GM19238 (cell line): ENCODE results near the gene NUDT3.
"Not testable (repeated sequence)": the region's sequence is repeated elsewhere in the genome, so short reads cannot be mapped to it uniquely, and the experiment has no call there.

Experiments
- DNase-seq: peaks from one replicate; pipeline ENCODE4 v3.0.0; 2011; ENCODE audit warnings: low spot score; ENCODE audit not compliant: insufficient read length

Gene NUDT3

DNA sequence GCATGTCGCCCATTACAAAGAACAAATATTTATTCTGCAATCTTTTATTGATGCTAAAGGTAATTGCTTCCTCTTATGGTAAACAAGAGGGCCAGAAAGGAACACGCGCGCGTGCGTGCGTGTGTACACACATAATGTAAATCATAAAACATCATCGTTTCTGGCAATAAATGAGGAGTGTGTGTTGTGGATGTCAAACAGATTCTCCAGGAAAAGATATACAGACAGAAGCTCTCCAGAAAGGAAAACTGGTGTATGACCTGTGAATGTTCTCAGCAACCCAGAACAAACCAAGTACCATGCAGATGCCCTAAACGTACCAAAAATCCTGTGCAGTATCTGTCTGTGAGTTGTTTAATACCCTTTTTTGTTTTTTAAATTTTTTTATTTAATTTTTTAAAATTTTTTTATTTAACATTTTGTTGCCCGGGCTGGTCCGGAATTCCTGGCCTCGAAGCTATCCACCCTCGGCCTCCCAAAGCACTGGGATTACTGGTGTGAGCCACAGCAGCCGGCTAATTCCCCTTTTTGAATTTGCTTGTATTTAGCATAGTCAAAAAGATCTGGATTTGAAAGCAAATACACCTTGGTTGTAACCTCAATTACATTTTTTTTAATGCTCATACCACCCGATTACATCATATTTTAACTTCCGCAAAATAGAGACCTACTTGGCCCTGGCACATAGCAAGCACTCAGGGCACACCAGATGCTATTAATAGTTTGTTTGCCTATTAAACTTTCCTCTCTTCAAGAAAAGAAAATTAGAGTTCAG lies 909 bp upstream of the NUDT3 start:
- DNase-seq, result no peak

DNA sequence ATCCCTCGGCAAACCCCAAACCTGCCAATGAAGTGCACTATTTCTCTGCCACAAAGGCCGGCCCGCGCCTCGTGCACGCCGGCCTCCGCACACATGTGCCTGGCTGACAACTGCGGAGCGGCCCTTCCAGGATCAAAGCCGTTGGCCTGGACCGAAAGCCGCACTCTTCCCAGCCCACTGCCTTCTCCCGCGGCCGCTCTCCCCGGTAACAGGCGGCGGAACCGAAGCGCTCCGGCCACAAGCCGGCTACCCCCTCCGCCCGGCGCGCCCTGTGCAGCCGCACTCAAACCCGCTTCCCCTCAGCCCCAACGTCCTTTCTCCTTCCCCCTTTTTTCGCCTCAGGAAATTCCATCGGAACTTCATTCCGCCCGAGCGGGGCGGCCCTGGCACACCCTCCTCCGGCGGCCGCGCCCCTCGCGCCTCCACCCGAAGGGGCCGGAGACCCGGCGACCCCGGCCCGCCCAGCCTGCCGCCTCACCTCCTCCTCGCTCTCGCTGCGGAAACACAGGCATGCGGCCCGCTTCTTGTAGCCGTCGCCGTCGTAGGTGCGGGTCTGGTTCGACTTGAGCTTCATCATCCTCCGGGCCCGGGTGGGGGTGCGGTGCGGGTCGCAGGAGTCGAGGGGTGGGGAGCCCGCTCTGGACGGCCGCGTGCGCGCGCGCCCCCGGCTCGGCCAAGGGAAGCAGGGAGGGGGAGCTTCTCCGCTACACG lies 528 bp downstream of the NUDT3 start:
- DNase-seq, result peak; percentile 47

DNA sequence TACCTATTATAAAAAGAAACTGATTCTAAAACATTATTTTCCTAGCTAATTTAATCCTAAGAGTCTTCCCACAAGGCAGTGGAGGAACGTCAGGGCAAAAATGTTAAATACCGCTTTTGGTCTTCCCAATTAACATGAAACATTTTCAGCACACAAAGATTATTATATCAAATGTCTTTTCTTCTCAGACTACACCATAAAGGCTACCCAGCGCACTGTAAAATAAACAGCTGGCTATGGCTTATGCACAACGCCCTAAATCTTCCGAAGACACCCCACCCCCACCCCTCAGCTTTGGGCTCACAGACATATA lies 1.0 kb downstream of the NUDT3 start:
- no peak for DNase-seq

DNA sequence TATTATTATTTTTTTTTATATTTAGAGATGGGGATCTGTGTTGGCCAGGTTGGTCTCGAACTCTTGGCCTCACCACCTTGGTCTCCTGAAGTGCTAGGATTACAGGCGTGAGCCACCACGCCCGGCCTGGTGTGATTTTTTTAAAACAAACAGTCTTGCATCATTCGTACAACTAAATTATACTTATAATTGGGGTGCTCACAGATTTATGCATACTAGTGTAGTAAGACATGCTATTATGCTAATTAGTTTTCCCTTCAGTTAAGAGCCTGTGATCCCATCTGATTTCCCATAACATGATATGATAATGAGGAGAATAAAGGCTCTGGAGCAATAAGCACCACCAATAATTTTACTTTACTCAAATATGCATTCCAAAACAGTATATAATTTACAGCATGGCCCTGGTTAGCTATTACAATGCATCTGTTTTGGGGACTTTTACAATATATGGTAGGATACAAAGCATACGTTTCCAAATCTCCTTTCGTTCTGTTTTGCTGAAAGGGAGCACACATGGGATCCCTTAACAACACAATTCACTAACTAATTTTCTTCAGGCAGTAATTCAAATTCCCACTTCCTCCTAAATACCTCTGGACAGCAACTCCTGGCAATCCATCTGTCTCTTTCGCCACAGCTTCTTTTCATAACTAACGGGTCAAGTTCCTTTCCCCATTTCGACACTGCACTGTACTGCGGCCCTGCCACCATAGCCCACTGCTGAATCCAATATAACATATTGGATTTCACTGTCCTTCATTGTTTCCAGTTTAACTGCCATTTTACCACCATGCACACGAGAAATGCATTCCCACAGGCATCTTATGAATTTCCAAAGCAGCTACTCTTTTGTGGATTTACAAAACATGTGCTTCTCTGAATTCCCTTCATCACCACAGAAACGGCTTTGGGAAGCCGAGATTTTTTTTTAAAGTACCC lies 1.7 kb downstream of the NUDT3 start:
- no peak for DNase-seq

DNA sequence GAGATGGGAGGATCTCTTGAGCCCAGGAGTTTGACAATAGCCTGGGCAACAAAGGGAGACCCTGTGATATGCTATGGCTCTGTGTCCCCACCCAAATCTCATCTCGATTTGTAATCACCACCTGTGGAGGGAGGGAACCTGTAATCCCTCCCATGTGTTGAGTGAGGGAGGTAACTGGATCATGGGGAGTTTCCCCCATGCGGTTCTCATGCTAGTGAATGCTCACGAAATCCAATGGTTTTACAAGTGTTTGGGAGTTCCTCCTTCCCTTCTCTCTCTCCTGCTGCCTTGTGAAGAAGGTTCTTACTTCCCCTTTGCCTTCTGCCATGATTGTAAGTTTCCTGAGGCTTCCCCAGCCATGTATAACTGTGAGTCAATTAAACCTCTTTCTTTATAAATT lies 3.4 kb downstream of the NUDT3 start:
- DNase-seq, result no peak

DNA sequence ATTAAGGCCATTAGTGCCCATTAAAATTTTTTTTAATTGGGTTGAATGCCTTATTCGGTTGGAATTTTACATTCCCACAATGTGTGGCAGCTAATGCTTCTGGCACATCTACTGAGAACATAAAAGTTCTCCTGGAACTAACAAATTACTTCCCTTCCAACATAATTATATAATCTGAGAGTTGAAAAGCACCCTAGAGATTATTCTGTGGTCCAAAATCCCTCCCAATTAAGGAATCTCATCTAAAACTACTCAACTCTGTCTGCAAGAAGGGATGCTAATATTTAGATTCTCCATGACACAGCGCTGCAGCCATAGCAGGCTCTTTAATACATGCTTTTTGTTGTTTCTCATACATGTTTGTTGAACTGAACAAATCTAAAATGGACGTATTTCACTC lies 4.0 kb downstream of the NUDT3 start:
- no peak for DNase-seq

DNA sequence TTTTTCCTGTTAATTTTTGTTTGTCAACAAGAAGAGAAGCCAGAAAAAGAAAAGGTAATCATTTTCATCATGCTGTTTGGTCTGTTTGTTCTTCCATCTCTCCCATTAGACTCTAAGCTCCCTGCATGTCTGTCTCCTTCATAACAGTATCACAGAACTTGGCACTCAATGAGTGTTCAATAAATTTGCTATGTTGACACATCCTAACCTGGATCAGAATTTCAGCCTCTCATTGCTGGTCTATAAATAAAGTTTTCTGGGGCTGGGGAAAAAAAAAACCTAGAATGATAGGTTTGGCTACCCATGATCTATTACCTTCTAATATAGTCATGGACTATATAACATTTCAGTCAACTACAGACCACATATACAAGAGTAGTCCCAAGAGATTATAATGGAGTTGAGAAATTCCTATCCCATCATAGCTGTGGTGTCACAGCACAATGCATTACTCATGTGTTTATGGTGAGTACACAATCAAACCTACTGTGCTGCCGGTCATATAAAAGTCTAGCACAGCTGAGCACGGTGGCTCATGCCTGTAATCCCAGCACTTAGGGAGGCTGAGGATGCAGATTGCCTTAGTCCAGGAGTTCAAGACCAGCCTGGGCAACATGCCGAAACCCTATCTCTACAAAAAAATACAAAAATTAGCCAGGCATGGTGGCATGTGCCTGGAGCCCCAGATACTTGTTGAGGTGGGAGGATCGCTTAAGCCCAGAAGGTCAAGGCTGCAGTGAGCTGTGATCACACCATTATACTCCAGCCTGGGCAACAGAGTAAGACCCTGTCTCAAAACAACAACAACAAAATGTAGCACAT lies 5.9 kb downstream of the NUDT3 start:
- DNase-seq, result no peak

DNA sequence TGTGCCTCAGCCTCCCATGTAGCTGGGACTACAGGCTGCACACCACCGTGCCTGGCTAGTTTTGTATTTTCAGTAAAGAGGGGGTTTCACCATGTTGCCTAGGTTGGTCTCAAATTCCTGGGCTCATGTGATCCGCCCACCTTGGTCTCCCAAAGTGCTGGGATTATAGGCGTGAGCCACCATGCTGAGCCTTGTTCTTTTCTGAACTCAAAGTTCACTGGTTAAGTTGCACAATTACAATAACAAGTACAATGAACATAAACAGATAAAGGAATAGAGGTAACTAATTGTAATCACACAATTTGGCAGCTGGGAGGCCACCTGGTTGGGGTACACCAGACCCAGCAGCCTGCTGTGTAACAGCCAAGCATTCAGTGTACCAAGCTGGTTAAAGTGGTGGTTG lies 6.7 kb downstream of the NUDT3 start:
- DNase-seq, result no peak

DNA sequence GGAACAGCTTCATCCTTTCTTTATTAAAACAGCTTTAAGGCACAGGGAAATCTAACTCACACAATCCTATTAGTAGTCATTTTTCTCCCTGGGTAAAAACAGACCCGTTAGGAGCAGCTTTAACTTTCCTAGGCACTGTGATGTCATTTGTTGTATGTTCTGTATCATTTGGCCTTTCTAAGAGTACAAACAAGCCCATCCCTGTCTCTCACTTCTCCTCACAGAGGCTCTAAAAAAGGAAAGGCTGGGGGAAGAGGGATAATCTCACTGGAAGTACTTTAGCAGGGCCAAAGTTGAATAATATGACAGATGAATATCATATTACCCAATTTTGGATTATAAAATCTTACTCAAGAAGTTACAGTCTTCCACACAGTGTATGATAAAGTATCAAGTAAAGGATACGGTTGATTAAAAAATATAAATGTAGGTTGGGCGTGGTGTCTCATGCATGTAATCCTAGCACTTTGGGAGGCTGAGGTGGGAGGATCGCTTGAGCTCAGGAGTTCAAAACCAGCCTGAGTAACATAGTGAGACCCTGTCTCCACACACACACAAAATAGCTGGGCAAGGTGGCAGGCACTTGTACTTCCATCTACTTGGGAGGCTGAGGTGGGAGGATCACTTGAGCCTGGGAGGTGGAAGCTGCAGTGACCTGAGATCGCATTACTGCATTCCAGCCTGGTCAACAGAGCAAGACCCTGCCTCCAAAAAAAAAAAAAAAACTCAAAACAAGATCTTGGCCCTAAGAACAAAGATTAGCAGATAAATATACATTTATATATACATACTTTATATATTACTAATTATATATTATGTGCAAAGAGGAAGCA lies 7.9 kb downstream of the NUDT3 start:
- DNase-seq, result no peak

DNA sequence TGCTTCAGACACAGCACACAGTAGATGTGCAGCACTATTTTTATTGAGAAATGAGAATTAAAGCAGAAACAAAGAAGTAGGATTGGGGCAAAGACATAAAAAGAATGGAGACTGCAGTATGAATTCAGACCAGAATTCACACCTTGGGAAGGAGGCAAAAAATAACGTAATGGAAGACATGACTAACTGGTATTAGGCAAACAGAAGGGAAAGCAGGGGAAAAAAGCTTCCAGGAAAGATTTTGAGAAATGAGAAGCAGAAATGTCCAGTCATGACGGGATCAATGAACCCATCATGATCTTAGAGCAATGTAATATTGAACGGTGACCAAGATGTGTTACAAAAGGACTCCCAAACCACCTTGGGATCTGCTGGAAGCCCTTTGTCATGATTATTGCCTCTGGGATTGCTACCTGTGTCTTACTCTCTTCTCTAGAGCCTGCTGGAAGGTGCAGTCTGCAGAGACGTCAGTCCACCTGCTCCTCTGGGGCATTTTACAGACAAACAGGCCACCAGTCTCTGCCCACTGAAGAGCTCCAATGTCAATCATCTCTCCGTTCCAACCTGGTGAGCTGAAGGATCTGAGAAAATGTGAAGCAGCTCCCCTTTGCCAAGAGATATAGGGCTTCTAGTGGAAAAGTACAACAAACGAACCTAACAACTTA lies 8.7 kb downstream of the NUDT3 start:
- DNase-seq, result no peak

DNA sequence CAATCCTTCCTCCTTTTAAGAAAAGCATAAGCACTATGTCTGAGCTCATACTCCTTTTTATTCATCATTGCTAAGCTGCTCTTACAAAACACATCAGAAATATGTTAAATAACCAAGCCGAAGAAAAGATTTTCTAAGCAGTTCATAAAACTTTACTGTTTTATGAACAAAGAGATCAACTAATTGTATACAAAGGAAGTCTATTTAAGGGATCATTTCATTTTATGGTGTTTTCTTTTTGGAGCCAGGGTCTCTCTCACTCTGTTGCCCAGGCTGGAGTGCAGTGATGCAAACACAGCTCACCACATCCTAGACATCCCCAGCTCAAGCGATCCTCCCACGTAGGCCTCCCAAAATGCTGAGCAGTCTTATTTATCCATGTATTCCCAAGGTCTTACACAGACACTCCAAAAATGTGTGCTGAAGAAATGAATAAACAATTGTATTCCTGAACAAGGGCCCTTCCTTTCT lies 9.3 kb downstream of the NUDT3 start:
- DNase-seq, result no peak

DNA sequence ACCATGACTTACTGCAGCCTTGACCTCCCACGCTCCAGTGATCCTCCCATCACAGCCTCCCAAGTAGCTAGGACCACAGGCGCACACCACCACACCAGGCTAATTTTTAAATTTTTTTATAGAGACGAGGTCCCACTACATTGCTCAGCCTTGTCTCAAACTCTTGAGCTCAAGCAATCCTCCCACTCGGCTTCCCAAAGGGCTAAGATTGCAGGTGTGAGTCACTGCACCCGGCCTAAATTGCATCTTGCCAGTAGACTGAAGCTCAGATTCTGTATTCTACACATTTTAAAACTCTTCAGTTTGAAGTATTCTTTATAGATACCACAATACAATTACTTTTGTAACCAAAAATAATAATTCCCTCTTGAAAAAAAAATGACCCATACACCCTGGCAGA lies 11.4 kb downstream of the NUDT3 start:
- DNase-seq, result no peak

DNA sequence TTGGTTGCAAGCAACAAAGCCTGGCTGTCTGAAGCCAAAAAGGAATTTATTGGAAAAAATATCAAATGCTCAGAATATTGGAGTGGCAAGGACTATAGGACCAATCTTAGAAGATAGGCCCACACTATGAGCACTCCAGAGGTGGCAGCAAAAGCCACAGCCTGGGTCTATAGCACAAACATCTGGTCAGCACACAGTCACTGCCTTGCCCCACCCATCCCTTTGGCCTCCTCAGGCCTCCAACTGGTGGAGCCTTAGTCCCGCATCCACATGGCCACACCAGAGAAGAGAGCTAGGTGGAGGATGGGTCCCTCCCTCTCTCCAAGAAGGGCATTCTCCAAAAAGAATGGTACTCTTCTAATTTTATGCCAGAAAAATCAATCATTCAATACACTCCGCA lies 14.0 kb downstream of the NUDT3 start:
- DNase-seq, result no peak

DNA sequence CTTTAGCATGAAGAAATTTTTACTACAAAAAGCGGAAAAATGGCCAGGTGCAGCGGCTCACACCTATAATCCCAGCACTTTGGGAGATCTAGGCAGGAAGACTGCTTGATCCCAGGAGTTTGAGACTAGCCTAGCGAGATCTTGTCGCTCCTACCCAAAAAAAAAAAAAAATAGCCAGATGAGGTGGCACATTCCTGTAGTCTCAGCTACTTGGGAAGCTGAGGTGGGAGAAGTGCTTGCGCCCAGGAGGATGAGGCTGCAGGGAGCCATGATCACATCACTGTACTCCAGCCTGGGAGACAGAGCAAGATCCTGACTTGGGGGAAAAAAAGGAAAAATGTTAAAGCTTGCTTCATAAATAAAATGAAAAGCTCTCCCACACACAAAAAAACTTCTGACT lies 14.5 kb downstream of the NUDT3 start:
- no peak for DNase-seq

DNA sequence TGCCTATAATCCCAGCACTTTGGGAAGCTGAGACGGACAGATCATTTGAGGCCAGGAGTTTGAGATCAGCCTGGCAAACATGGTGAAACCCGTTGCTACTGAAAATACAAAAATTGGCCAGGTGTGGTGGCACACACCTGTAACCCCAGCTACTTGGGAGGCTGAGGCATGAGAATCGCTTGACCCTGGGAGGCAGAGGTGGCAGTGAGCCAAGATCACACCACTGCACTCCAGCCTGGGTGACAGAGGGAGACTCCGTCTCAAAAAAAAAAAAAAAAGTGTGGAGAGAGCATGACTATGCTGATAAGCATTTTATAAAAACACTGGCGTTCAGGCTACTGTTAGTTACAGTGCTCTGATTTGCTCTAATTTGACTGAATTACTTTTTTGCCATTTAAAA lies 14.9 kb downstream of the NUDT3 start:
- DNase-seq, result not testable (repeated sequence)

DNA sequence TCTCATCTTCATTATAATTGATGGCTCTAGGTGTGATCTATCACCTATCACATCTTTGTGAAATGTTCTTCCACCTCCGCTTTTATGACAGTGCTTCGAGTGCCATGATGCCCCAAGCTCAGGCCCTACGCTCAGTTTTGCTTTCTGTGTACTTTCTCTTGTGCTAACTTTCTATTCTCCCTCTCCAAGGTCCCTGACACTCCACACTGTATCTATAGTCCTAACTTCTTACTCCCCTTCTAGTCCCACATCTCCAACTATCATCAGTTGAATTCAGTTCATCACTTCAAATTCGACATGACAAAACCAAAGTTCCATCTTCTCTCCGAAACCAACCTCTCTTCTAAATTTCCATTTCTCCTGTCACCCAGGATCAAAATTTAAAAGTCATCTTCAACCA lies 16.6 kb downstream of the NUDT3 start:
- DNase-seq, result no peak

DNA sequence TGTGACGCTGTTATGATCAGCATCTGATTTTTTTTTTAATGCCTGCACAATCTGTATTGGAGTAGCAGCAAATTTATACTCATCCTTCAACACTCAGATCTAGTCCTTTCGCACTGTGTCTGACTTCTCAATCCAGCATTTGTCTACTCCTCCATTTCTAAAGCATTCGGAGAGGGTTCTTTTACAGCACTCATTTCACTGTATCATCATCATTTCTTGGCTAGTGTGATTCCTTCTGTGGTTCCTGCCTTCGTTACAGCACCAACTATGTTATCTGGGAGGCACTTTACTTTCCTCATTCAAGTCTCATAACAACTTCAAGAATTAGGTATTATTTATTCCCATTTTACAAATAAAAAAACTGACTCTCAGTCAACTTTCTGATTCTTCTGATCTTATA lies 18.0 kb downstream of the NUDT3 start:
- DNase-seq, result no peak

DNA sequence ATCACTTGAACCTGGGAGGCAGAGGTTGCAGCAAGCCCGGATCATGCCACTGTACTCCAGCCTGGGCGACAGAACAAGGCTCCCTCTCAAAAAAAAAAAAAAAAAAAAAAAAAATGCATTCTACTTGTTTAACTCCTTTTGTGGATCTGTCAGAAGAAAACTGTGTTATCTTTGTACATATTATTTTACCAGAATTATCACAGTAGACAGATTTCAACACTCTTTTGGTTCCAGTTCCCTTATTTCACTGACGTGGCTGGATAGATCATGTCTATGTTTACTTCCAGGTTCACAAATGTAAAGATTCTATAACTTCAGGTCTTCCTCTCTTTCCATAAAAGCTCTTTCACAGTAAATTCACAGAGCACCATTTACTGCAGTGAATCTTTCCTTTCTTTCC lies 18.4 kb downstream of the NUDT3 start:
- DNase-seq, result no peak

DNA sequence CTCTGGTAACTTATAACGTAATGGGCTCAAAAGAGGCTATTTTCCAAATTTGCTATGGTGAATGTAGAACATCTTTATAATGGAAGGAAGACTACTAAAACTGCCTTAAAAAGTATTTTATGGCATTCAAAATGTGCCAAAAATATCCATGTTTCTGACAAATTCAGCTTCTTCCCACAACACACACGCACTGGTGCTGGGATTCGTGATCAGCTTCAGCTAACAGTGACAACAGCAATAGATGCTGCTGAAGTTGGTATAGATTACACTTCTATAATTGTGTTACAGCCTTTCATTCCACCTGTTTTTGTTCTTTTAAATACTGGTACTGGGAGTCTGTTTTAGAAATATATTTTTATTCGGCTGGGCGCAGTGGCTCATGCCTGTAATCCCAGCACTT lies 19.0 kb downstream of the NUDT3 start:
- DNase-seq, result no peak

DNA sequence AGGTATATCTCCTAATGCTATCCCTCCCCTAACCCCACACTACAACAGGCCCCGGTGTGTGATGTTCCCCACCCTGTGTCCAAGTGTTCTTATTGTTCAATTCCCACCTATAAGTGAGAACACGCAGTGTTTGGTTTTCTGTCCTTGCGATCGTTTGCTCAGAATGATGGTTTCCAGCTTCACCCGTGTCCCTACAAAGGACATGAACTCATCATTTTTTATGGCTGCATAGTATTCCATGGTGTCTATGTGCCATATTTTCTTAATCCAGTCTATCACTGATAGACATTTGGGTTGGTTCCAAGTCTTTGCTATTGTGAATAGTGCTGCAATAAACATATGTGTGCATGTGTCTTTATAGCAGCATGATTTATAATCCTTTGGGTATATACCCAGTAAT lies 20.6 kb downstream of the NUDT3 start:
- not testable (repeated sequence) for DNase-seq
